Neural cell (in vitro differentiated cells): ENCODE measurements around the gene FABP6. TPM values are rescaled to one million over a fixed set of nuclear protein-coding genes. Genes with fewer than 3 reads are reported as not detected.

ENCODE experiments used
- H2AFZ ChIP-seq: fragments of 200-600, 300-800 bp; sonication (generic), shearing (Covaris generic); 2 replicates; pipeline ENCODE4 v1.6.0; 2014; ENCODE audit warnings: low read depth, mild to moderate bottlenecking, antibody characterized with exemption, low read length, moderate library complexity
- H3F3A ChIP-seq: fragments of 200-600 bp; shearing (Covaris generic); 2 replicates; pipeline ENCODE4 v1.6.1; 2016; ENCODE audit warnings: mild to moderate bottlenecking, moderate library complexity, mixed read lengths, antibody characterized with exemption, low read length; ENCODE audit not compliant: insufficient read depth, poor library complexity, severe bottlenecking
- H3K27ac ChIP-seq: fragments of 200-600, 300-800 bp; sonication (generic), shearing (Covaris generic); 2 replicates; pipeline ENCODE4 v1.5.1; 2014; ENCODE audit warnings: mild to moderate bottlenecking, low read length, moderate library complexity
- H3K27me3 ChIP-seq: fragments of 300-800, 200-600 bp; sonication (generic), shearing (Covaris generic); 2 replicates; pipeline ENCODE4 v1.6.0; 2014; ENCODE audit warnings: mild to moderate bottlenecking, low read depth, low read length, moderate library complexity; ENCODE audit not compliant: insufficient read depth
- H3K36me3 ChIP-seq: fragments of 300-800, 200-600 bp; sonication (generic), shearing (Covaris generic); 2 replicates; pipeline ENCODE4 v1.5.1; 2014; ENCODE audit warnings: mild to moderate bottlenecking, antibody characterized with exemption, low read length, moderate library complexity; ENCODE audit not compliant: insufficient read depth
- H3K4me2 ChIP-seq: fragments of 300-800, 200-600 bp; sonication (generic), shearing (Covaris generic); 2 replicates; pipeline ENCODE4 v1.6.0; 2014; ENCODE audit warnings: mild to moderate bottlenecking, low read length
- H3K4me3 ChIP-seq: fragments of 300-800, 200-600 bp; sonication (generic), shearing (Covaris generic); 2 replicates; pipeline ENCODE4 v1.5.1; 2014; ENCODE audit warnings: mild to moderate bottlenecking, low read length, moderate library complexity
- H3K79me2 ChIP-seq: fragments of 200-600 bp; shearing (Covaris generic); replicated peaks from 2 replicates; pipeline ENCODE4 v1.6.0; 2014; ENCODE audit warnings: mild to moderate bottlenecking, low read length, moderate library complexity; ENCODE audit not compliant: insufficient read depth
- H3K9ac ChIP-seq: fragments of 300-800, 200-600 bp; sonication (generic), shearing (Covaris generic); 2 replicates; pipeline ENCODE4 v1.6.1; 2016; ENCODE audit warnings: mild to moderate bottlenecking, low read length, mixed read lengths
- H3K9me2 ChIP-seq: fragments of 200-600 bp; shearing (Covaris generic); 2 replicates; pipeline ENCODE4 v1.6.1; 2016; ENCODE audit warnings: mild to moderate bottlenecking, low read length, mixed read lengths; ENCODE audit not compliant: insufficient read depth
- H3K9me3 ChIP-seq: fragments of 200-600, 300-800 bp; sonication (generic), shearing (Covaris generic); 2 replicates; pipeline ENCODE4 v1.6.1; 2016; ENCODE audit warnings: mild to moderate bottlenecking, mixed run types, low read length, moderate library complexity, mixed read lengths
- H4K20me1 ChIP-seq: fragments of 200-600 bp; shearing (Covaris generic); 2 replicates; pipeline ENCODE4 v1.6.1; 2016; ENCODE audit warnings: mild to moderate bottlenecking, mixed run types; ENCODE audit not compliant: insufficient read depth
- CTCF ChIP-seq: fragments of 450-650 bp; IDR thresholded peaks from 2 replicates; pipeline ENCODE4 v1.5.1; 2014; ENCODE audit warnings: antibody characterized with exemption, mild to moderate bottlenecking, moderate library complexity; ENCODE audit not compliant: poor library complexity, severe bottlenecking
- EP300 ChIP-seq: fragments of 450-650 bp; conservative IDR thresholded peaks from 2 replicates; pipeline ENCODE4 v1.6.1; 2014; ENCODE audit warnings: antibody characterized with exemption, mild to moderate bottlenecking, moderate library complexity; ENCODE audit not compliant: poor library complexity, severe bottlenecking
- EZH2 ChIP-seq: fragments of 200-600, 300-800 bp; shearing (Covaris generic), sonication (generic); IDR thresholded peaks from 2 replicates; pipeline ENCODE4 v1.6.1; 2014; ENCODE audit warnings: antibody characterized with exemption, low read length, borderline replicate concordance, mild to moderate bottlenecking; ENCODE audit not compliant: insufficient read depth, poor library complexity, severe bottlenecking
- MXI1 ChIP-seq: fragments of 450-650 bp; conservative IDR thresholded peaks from 2 replicates; pipeline ENCODE4 v1.6.1; 2014; ENCODE audit warnings: antibody characterized with exemption, mild to moderate bottlenecking; ENCODE audit not compliant: poor library complexity, severe bottlenecking
- POLR2AphosphoS5 ChIP-seq: IDR thresholded peaks from 2 replicates; pipeline ENCODE4 v1.6.1; 2012
- RAD21 ChIP-seq: fragments of 450-650 bp; conservative IDR thresholded peaks from 2 replicates; pipeline ENCODE4 v1.6.1; 2014; ENCODE audit warnings: antibody characterized with exemption, mild to moderate bottlenecking, moderate library complexity
- SMC3 ChIP-seq: fragments of 450-650 bp; conservative IDR thresholded peaks from 2 replicates; pipeline ENCODE4 v1.6.1; 2014; ENCODE audit warnings: antibody characterized with exemption, mild to moderate bottlenecking, moderate library complexity; ENCODE audit not compliant: poor library complexity
- TAF1 ChIP-seq: IDR thresholded peaks from 2 replicates; pipeline ENCODE4 v1.6.1; 2012; ENCODE audit warnings: low read depth
- polyA plus RNA-seq: library from polyadenylated mRNA; depleted of rRNA; stranded (reverse); fragments of >200 nt; gene quantifications from 2 replicates; pipeline ENCODE4 v1.2.3, GENCODE V29; 2014
- TF ChIP-seq, protein P1 (sequence below): IDR thresholded peaks from 2 replicates; pipeline ENCODE4 v1.6.1; 2012; ENCODE audit warnings: borderline replicate concordance

The FABP6 gene
- polyA plus RNA-seq, 1 donor from 2014 or later, result 3.6 TPM

GRCh38 chr5:160237571-160238093, 8.3 kb downstream of the FABP6 start:
- TF ChIP-seq MXI1 (no peak), RAD21 (no peak), EP300 (no peak), POLR2AphosphoS5 (no peak), TAF1 (no peak), EZH2 (no peak), SMC3 (no peak), CTCF (no peak)
- TF ChIP-seq, protein P1, sequence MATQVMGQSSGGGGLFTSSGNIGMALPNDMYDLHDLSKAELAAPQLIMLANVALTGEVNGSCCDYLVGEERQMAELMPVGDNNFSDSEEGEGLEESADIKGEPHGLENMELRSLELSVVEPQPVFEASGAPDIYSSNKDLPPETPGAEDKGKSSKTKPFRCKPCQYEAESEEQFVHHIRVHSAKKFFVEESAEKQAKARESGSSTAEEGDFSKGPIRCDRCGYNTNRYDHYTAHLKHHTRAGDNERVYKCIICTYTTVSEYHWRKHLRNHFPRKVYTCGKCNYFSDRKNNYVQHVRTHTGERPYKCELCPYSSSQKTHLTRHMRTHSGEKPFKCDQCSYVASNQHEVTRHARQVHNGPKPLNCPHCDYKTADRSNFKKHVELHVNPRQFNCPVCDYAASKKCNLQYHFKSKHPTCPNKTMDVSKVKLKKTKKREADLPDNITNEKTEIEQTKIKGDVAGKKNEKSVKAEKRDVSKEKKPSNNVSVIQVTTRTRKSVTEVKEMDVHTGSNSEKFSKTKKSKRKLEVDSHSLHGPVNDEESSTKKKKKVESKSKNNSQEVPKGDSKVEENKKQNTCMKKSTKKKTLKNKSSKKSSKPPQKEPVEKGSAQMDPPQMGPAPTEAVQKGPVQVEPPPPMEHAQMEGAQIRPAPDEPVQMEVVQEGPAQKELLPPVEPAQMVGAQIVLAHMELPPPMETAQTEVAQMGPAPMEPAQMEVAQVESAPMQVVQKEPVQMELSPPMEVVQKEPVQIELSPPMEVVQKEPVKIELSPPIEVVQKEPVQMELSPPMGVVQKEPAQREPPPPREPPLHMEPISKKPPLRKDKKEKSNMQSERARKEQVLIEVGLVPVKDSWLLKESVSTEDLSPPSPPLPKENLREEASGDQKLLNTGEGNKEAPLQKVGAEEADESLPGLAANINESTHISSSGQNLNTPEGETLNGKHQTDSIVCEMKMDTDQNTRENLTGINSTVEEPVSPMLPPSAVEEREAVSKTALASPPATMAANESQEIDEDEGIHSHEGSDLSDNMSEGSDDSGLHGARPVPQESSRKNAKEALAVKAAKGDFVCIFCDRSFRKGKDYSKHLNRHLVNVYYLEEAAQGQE, result no peak
- Histone ChIP-seq H4K20me1 (no peaks in the 10 kb centered on the region), H3K27me3 (no peaks in the 10 kb centered on the region), H3F3A (no peaks in the 10 kb centered on the region), H3K9ac (peak overlapping the region; percentile 16), H2AFZ (peak overlapping the region; percentile 12), H3K27ac (peak overlapping the region; percentile 31), H3K4me3 (no peak overlapping the region), H3K9me2 (no peaks in the 10 kb centered on the region), H3K9me3 (no peaks in the 10 kb centered on the region), H3K4me2 (no peak overlapping the region), H3K36me3 (no peaks in the 10 kb centered on the region), H3K79me2 (no peaks in the 10 kb centered on the region)

- Histone ChIP-seq H3F3A (no peaks in the 10 kb centered on the region), H4K20me1 (no peaks in the 10 kb centered on the region), H3K4me3 (no peak overlapping the region), H3K9me2 (no peaks in the 10 kb centered on the region), H3K9ac (no peak overlapping the region), H3K36me3 (no peaks in the 10 kb centered on the region), H2AFZ (no peak overlapping the region), H3K79me2 (no peaks in the 10 kb centered on the region), H3K27me3 (no peaks in the 10 kb centered on the region), H3K9me3 (no peaks in the 10 kb centered on the region), H3K4me2 (no peak overlapping the region), H3K27ac (no peak overlapping the region)
- TF ChIP-seq POLR2AphosphoS5 (no peak), TAF1 (no peak), EP300 (no peak), RAD21 (no peak), CTCF (no peak), SMC3 (no peak), MXI1 (no peak), EZH2 (no peak)
- TF ChIP-seq, protein P1, result no peak
Observed at GRCh38 chr5:160240350-160240749, 11.0 kb downstream of the FABP6 start.
